GM19452 (cell line): ENCODE measurements around the gene SLC1A4.

Experiments used
- ATAC-seq: cut with Tn5 transposase; IDR thresholded peaks from one replicate; pipeline ENCODE4 v1.9.1; 2021; ENCODE audit not compliant: unreplicated experiment

Gene SLC1A4

DNA sequence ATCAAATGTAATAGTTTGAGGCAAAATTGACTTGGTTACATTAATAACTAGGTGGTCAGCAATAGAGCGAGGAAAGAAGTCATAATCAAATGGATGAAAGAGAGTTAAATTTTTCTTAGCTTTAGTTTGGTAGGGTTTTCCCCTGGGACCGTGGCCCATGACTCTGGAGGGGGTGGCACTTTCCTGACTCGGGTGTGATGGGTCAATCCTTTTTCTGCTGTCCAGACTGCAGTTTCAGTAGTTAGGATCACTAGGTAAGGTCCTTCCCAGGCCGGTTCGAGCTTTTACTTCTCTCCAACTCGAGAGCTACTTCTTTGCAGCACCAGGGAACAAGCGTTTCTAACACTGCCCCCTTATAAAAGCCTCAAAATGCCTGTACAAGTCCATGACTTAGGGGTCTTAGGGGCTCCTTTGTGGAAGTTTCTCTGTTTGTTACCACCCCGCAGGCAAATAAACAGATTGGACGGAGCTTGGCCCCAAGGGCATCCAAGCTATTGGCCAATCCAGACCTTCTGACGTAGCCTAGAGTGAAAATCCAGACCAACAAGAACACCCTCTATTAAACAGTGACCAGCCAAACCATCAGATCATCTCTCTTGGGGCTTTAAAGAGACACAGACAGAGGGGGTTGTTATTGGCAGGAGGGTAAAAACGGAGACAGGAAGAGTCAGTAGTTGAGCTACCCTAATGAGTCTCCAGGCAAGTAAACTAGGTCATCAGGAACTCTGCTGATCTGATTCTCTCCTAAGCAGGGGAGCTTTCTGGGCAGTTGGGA lies 57.6 kb downstream of the SLC1A4 start:
- no peak for ATAC-seq

DNA sequence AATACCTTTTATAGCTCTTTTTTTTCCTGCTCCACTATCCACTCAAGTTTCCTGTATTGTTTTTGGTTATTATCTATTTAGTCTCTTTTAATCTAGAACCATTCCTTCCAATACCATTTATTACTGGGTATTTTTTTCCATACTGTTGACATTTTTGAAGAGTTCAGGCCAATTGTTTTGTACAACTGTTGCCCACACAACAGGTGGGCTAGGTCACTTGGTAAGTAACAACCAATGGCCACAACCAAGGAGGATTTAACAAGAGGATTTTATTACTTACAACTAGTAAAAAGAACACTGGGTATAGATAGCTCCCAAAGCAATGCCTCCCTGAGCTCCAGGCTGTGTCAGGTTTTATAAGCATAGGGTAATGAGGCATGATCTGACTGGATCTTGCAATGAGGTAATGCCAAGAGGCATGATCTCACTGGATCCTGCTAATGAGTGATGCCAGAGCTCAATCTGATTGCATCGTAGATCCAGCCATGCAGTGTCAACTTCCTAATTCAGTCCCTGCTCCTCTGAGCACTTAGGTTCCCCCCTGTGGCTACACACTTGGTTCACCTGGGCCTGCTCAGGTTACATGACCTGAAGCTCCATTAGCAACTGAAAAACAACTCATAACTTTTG lies 59.9 kb downstream of the SLC1A4 start:
- no peak for ATAC-seq

DNA sequence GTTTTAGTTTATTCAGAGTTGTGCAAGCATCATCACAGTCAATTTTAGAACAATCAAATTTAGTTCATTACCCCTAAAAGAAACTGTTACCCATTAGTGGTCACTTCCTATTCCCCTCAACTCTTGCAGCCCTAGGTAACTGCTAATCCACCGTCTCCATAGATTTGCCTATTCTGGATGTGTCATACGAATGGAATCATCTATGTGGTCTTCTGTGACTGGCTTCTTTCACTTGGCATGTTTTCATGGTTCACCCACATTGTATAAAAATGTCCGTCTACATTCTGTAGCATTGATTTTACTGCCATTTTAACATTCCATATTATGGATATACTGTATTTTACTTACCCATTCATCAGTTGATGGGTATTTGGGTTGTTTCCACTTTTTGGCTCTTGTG lies 61.7 kb downstream of the SLC1A4 start:
- no peak for ATAC-seq

DNA sequence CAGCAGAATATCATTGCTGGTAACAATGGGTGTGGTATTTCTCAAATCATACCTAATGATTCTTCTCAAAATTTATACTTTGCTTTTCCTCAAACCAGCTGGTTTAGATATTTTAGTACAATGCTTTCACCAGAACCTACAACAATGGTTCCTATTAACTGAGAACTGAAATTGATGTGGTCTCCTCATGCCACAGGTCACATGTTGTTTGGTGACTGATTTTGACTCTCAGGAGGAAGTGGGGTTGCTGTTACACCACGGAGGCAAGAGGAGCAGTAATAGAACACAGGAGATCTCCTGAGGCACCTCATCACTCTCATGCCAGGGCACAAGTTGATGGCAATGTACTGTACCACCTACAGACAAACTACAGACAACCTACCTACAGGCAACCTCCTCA lies 64.0 kb downstream of the SLC1A4 start:
- peak; percentile 51 for ATAC-seq

DNA sequence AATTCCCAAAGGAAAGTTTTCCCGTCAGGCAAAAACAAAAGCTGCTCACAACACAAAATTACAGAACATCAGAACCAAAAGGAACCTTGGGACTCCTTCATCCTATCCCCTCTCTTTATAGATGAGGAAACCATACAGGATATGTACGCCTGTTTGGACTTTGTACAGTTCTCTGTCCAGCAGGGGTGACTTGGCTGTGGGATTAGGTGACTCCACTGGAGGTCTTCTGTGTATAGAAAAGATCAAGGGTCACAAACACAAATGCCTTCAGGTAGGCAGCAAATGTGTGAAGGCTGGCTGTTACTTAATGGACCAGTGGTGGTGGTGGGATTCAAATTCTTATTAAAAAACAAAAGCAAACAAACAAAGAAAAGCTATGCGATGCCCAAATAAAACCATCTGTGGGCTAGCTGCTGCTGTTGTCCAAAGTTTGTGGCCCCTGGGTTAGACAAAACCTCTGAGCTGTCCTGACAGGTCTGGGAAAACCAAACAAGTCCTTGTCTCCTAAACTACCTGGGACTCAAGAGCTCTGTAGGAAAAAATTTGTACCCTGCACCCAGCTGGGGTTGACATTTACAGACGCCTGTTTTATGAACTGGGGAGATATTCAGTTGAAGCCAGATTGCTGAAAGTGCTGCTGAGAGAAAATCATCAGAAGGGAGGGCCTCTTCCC lies 65.7 kb downstream of the SLC1A4 start:
- no peak for ATAC-seq

DNA sequence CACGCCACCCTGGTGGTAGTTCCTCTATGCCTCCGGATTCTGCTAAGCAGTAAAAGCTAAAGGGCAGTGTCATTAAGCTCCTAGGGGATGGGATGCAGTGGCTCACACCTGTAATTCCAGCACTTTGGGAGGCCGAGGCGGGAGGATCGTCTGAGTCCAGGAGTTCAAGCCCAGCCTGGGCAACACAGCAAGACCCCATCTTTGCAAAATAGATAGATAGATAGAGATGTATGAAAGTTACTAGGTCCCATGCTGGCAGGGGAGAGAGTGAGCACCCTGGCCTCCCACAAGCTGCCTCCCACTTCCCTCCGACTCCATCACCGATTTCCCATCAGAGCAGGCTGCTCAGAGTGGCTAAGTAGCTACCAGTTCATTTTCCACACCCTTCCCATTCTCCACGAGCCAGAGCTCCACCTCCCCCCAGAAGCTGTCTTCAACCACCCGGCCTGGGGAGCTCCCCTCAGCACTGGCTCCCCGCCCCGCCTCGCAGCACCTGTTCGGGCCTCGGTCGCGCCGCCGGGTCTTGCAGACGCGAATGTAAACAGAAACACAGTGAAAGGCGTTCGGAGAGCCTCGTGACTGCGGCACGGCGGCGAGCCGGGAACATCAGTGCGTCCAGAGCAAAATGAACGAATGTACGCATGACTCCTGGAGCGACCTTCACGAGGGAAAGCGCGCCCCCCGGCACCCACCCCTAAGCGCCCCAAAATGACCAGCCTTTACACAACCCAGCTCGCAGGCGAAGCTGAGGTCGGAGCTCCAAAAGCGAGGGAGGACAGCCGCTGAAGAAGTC lies 66.4 kb downstream of the SLC1A4 start:
- peak; percentile 36 for ATAC-seq

DNA sequence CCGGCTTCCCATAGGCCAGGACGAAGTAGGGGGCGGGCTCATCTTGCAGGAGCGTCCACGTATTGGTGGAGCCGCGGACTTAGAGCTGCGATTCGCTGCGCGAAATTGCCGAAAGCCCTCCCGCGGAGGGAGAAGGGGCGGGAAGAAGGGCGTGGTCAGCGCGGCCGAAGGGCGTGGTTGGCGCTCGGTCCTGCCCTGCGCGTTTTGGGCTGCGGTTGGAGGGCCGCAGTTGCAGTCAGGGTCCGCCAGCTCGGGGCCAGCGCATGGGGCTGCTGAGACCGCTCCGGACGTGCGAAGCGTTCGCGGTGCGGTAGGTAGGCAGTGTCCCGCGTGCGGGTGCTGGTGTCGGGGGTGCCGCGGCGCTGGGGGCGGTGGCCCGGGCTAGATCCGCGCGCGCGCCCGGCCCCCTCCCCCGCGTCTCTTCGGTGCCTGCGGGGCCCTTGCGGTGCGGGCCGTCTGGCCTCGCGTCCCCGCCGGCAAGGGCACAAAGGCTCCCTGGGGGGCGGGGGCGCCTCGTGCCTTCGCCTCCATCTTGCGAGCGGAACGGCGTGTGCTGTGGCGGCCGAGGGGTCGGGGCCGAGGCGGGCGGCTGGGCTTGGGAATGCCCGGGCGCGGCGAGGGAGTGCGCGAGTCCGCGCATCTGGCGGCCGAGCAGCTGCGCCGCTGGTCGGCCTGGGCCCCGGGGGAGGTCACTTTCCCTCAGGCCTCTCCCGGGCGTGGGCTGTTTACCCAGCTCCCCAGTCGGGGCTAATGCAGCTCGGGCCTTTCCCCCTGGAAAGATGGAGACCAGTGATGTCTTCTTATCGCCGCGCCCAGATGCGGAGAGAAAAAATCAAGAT lies 67.2 kb downstream of the SLC1A4 start, which contains the start of gene CEP68:
Gene CEP68, plus strand, starts transcription at position 202 of the 839 bp plus-strand sequence. CDS start 13,029 bp downstream, outside the sequence.
- peak; percentile 85 for ATAC-seq

DNA sequence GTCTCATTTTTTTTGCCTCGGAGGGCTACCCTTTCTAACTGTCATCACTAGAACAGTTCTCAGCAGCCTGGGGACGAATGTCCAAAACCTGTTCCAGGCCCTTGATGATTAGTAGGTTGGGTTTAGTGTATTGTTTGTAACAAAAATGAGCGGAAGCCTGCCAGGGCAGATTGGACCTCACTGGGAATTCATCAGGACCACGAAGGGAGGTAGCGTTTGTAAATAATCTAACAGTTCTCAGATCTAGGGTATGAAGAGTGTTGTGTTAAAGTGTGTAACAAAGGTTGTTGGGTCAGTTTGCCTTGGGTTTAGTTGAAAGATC lies 67.8 kb downstream of the SLC1A4 start:
- no peak for ATAC-seq

DNA sequence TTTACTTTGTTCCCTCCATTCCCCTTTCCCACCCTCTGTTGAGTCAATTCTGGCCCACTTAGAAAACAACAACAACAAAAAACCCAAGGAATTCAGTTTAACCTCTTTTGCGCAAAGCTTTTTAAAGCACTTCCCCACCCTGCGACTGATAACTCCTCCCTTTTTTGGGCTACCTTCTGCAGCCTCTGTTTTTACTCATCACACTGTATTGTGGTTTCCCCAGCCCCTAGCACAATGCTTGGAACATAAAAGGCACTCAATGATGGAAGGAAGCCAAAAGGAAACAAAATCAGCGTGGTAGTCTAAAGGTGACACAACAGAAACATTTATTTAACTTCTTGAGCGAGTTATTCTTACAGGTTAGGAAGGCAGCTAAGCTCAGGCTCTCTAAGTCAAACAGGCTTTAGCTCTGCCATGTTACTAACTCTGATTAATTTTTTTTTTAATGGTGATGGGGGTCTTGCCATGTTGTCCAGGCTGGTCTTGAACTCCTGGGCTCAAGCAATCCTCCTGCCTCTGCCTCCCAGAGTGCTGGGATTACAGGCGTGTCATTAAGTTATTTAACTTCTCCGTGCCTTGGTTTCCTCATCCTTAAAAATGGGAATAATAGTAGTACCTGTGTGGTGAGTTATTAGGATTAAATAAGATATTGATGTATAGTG lies 68.3 kb downstream of the SLC1A4 start:
- ATAC-seq = no peak

DNA sequence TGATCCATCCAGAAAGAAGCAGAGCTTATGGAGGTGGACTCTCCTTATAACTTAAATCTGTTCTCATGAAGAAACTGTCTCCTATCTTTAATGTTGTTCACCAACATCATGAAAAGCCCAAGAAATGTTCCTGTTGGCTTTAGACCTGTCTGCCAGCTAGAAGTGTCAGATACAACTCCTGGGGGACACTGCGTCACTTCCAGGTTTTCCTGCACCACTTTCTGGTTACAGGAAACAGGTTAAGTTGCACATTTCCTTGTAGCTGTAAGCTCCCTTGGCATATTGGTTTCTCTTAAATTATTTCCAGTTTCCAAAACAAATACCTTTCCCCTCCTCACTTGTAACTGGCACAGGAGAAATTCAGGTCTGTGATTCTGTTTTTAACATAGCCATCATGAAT lies 69.9 kb downstream of the SLC1A4 start:
- no peak for ATAC-seq

DNA sequence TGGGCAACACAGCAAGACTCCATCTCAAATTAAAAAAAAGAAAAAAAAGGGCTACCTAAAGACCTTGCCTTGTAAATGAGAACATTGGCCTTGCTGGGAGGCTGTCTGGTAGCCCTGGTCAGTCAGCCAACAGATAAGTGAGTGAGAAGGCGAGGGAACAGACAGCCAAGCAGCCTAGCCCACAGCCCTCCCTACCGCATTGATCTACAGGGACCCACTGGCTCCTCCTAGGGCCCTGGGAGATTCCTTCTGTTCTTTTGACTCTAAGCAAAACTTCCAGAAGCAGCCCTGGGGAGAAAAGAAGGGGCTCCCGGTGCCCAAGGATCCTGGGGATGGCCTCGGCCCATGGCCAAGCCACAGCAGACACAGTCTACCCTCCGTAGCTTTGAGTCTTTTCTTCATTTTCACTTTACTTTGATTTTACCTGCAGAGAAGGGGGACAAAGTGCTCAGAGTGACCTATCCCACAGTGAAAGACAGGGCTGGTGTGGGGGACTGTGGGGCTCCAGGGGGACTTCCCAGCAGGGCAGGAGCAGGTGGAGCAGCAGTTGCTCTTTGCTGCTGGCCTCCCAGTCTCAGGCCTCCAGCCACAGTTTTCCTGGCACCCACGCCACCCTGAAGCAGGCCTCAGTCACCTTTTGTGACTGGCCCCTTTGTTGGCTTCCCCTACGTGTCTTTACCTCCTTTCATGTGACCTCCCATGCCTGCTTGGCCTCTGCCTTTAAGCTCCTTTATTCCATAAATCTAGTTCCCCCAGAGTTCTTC lies 72.1 kb downstream of the SLC1A4 start:
- no peak for ATAC-seq

DNA sequence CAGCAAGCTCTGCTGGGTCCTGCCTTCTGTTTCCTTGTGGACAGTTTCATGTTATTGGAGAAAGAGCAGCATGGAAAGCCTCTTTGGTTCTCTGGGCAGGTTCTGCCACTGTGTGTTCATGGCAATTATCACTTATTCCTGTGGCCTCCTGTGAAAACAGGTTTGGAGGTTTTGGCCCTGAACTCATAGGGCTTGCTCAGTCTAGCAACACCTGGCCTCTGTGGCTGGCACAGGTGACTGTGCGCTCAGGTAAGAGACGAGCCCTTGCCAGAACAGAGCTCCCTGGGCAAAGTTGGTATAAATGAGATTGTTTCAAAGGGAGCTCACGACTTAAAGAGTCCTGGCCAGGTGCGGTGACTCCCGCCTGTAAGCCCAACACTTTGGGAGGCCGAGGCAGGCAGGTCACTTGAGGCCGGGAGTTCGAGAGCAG lies 72.7 kb downstream of the SLC1A4 start:
- ATAC-seq = no peak

DNA sequence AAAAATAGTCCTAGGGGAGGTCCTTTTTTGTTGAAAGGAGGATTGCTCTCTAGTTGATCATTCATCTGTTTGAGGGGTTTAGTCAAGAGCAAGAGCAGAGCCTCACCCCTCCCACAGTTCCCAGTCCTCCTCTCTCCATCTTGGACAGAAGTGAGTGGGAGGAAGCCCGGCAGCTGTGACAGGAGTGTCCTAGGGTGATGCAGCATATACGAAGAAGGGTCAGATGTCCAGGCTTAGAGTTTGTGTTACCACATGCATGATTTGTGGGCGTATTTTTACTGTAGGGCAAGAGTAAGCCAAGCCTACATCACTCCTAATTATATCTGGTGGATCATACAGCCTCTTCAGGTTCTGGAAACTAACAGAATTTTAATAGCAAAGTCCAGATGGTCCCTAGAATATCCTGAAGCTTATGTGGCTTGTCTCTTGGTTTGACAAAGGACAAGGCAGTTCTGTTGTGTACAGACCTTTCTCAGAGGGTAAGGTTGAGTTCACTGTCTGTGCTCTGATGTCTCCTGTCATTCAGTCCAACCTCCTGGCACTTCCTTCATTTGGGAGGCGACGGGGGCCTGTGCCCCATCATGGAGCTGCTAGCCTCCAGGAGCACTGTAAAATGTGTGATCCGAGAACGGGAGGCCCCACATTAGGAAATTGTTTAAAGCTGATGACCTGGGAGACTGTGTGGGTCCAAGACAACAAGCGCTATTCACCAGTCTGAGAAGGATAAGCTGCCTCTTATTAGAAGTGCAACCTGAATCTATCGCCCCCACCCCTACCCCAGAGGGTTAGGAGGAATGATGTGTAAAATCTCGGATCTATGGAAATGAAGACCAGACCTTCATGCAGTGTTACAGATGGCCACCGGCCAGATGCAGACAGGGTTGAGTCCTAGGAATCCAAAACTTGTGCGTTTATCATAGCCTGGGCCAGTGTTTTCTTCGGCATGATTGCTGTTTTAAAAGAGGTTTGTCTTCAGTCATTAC lies 73.9 kb downstream of the SLC1A4 start:
- no peak for ATAC-seq

DNA sequence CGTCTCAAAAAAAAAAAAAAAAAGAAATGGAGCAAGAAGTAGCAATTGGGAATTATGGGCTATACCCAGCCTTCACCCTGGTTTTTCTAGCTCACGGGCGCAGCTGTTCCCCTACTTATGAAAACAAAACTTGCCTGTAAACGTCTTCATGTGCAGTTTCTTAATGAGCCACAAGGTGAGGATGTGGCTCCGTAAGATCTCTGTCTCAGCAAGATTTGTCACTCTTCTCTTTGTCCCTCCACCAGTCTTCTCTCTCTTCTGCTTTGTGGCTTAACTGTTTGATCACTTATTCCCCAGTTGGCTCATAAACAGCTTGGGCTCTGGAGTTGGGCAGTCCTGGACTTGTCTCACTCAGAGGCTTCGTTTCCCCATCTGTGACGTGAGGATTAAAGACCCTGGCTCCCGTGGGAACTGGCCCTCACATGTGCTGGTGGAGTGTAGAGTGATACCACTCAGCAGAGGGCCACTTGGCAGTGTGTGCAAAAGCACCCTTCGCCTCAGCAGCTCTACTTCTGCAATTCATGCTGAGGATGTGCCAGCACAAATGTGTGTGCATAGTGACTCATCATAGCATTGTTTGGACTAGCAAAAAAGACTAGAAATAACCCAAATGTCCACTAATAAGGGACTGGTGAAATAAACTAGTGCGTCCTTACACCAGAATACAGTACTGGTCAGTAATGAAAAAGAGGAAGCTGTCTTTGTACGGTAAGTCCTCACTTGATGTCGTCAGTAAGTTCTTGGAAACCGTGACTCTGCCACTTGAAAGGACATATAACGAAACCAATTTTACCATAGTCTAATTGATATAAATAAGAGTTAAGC lies 75.7 kb downstream of the SLC1A4 start:
- peak; percentile 85 for ATAC-seq

DNA sequence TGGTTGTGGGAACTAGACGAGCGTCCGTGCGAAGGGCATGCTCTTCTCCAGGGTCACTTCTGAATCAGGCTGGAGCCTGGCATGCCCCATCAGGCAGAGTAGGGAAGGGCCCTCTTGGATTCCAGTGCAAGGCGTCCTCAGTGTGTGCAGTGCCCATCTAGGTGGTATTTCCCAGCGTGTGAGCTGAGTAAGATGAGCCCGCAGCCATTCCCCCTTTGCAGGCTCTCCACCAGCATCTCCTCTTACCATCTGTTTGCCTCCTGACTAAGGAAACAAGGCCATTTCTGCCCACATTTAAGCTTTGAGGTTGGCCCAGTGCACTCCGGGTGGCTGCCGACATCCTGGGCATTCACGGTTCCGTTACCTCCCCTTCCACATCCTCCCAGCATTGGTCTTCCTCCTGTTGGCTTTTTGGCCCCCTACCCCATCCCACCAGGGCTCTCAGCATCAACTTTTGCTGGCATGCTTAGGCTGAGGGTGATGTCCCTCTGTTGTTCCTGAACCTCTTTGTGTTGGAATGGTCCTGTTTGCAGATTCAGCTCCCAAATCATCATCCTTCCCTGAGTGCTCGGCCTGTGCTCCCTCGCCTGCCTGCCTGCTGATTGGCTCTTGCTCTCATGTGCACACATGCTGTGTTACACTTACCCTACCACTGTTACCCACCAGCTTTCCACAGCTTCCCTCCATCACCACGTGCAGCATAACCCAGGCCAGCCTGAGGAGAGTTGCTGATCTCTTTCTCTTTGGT lies 78.8 kb downstream of the SLC1A4 start:
- ATAC-seq = no peak

DNA sequence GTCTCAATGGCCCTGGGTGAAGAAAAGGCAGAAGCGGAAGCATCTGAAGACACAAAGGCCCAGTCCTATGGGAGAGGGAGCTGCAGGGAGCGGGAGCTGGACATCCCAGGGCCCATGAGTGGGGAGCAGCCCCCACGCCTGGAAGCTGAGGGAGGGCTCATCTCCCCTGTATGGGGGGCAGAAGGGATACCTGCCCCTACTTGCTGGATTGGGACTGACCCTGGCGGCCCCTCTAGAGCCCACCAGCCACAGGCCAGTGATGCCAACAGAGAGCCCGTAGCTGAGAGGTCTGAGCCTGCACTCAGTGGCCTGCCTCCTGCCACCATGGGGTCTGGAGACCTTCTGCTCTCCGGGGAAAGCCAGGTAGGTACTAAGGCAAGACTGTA lies 80.2 kb downstream of the SLC1A4 start:
- ATAC-seq = no peak
